Mucosa of descending colon (tissue), 3 donors: Measurements from ENCODE around the gene FAM43B. TPM values are rescaled to one million over a fixed set of nuclear protein-coding genes. Genes with fewer than 3 reads are reported as not detected.

Experiments used
- ATAC-seq: fragments of 200-7000 bp; cut with Tn5 transposase; one replicate; pipeline ENCODE4 v1.9.1; 2020; ENCODE audit warnings: mild to moderate bottlenecking, moderate library complexity
- DNase-seq, 3 donors: peaks; one replicate each; pipeline ENCODE4 v3.0.0-alpha.2; 2020
- H3K36me3 ChIP-seq: fragments of 200-600 bp; one replicate; pipeline ENCODE4 v1.8.0; 2021; ENCODE audit warnings: low read depth, mild to moderate bottlenecking
- H3K4me1 ChIP-seq: fragments of 200-600 bp; one replicate; pipeline ENCODE4 v1.8.0; 2021; ENCODE audit warnings: low read depth, mild to moderate bottlenecking
- H3K4me3 ChIP-seq: fragments of 200-600 bp; one replicate; pipeline ENCODE4 v1.8.0; 2021; ENCODE audit warnings: mild to moderate bottlenecking
- H3K9me3 ChIP-seq: fragments of 200-600 bp; one replicate; pipeline ENCODE4 v1.8.0; 2021; ENCODE audit warnings: mild to moderate bottlenecking
- CTCF ChIP-seq: fragments of 200-600 bp; IDR thresholded peaks from one replicate; pipeline ENCODE4 v1.8.0; 2022; ENCODE audit warnings: antibody characterized with exemption, mild to moderate bottlenecking
- intact Hi-C, 2 donors: fragments of 100-400 bp; cut with DNase I in 1 of 2; cut with micrococcal nuclease in 1 of 2; formaldehyde crosslinking; loops; one replicate each; pipeline versions ENCODE4 v1.11.0 to v1.11.1; 2022; cut with DNase I, micrococcal nuclease
- total RNA-seq, 3 donors: library from RNA; stranded (reverse); fragmentation: NEBNext Ultra II Directional in 2 of 3; extraction: Animal tissue kit (Norgen Biotek cat#: 25700) in 2 of 3; gene quantifications; one replicate each; pipeline versions ENCODE4 v1.2.1 to v1.2.4, GENCODE V29; 2021 to 2023
- donor health status: DM: no; HTN: no; CAD: no; lungs with moderate emphysema.
- donor health status: DM: no; HTN: no; CAD: no.
- donor health status: DM: no; HTN: yes; CAD: no.

FAM43B gene
- total RNA-seq, 3 donors from 2014 or later = 0.14 to 0.92 (median 0.43) TPM

GRCh38 chr1:20603504-20604464, 51.4 kb downstream of the FAM43B start:
- intact Hi-C loops = no loop called here
- DNase-seq (no peak), ATAC-seq (peak; percentile 82)
- H3K36me3 ChIP-seq = no peaks in the 10 kb centered on the region
- peaks cover 5% of the 10 kb centered on the region for H3K4me1 ChIP-seq
- no peaks in the 10 kb centered on the region for H3K9me3 ChIP-seq
- no peak overlapping the region for H3K4me3 ChIP-seq
- no peak for TF ChIP-seq CTCF

Other genes with a start within 250 kb of the FAM43B start
- gene CAMK2N1, start 66.4 kb upstream of the FAM43B start, total RNA-seq = 100 to 1,000 TPM; 162 to 274 (median 163) TPM
- gene MUL1, start 44.4 kb upstream of the FAM43B start, total RNA-seq = 10 to 100 TPM; 31.5 to 44.9 (median 44.7) TPM
- 10 to 100 TPM; 33.9 to 63.8 (median 60.9) TPM for gene CDA, start 36.5 kb downstream of the FAM43B start, total RNA-seq
- gene PINK1, start 80.9 kb downstream of the FAM43B start, total RNA-seq = 100 to 1,000 TPM in 2 of 3 donors, 10 to 100 TPM in 1; 75.4 to 141 (median 111) TPM
- 100 to 1,000 TPM; 103 to 263 (median 159) TPM for gene DDOST, start 108.8 kb downstream of the FAM43B start, total RNA-seq
- under 1 TPM; 0.20 to 0.63 (median 0.53) TPM for gene KIF17, start 165.4 kb downstream of the FAM43B start, total RNA-seq
- gene SH2D5, start 180.1 kb downstream of the FAM43B start, total RNA-seq = under 1 TPM in 2 of 3 donors, not detected in 1; 0.07 to 0.09 TPM
- gene HP1BP3, start 234.7 kb downstream of the FAM43B start, total RNA-seq = 100 to 1,000 TPM; 168 to 276 (median 246) TPM